GM19099 (cell line): ENCODE data around the gene SMOC2.

Experiments used
- POLR2A ChIP-seq: IDR thresholded peaks from 3 replicates; pipeline ENCODE4 v1.6.1; 2011; ENCODE audit warnings: low read depth; ENCODE audit not compliant: insufficient read length; ENCODE audit errors: extremely low read depth

Gene SMOC2

GRCh38 chr6:168450917-168451316 is 9.9 kb downstream of the SMOC2 start:
- no peak for TF ChIP-seq POLR2A

- TF ChIP-seq POLR2A, result no peak
Observed at GRCh38 chr6:168451805-168452517, 11.0 kb downstream of the SMOC2 start.

GRCh38 chr6:168452685-168453377 is 11.8 kb downstream of the SMOC2 start:
- no peak for TF ChIP-seq POLR2A

GRCh38 chr6:168455847-168456530 is 15.0 kb downstream of the SMOC2 start:
- TF ChIP-seq POLR2A, result no peak

GRCh38 chr6:168456907-168457652 is 16.1 kb downstream of the SMOC2 start:
- no peak for TF ChIP-seq POLR2A

GRCh38 chr6:168457653-168457934 is 16.6 kb downstream of the SMOC2 start:
- TF ChIP-seq POLR2A, result no peak

- TF ChIP-seq POLR2A, result no peak
Observed at GRCh38 chr6:168458101-168458500, 17.1 kb downstream of the SMOC2 start.

GRCh38 chr6:168459572-168459971 is 18.6 kb downstream of the SMOC2 start:
- TF ChIP-seq POLR2A, result no peak

- no peak for TF ChIP-seq POLR2A
Observed at GRCh38 chr6:168462289-168462853, 21.4 kb downstream of the SMOC2 start.

- TF ChIP-seq POLR2A, result no peak
Observed at GRCh38 chr6:168464546-168464945, 23.6 kb downstream of the SMOC2 start.

GRCh38 chr6:168468045-168468444 is 27.1 kb downstream of the SMOC2 start:
- TF ChIP-seq POLR2A, result no peak

GRCh38 chr6:168469521-168469920 is 28.5 kb downstream of the SMOC2 start:
- no peak for TF ChIP-seq POLR2A

- TF ChIP-seq POLR2A, result no peak
Observed at GRCh38 chr6:168469926-168470325, 28.9 kb downstream of the SMOC2 start.

- no peak for TF ChIP-seq POLR2A
Observed at GRCh38 chr6:168472363-168472762, 31.4 kb downstream of the SMOC2 start.

GRCh38 chr6:168473197-168473596 is 32.2 kb downstream of the SMOC2 start:
- TF ChIP-seq POLR2A, result no peak
